EL (cell line): ENCODE results near the gene TTC1.
A peak's percentile ranks its signal among the peaks of the same experiment; 100 is the strongest.

Source experiments
- DNase-seq: peaks from one replicate; pipeline ENCODE4 v3.0.0-alpha.2; 2016

Gene TTC1

DNA sequence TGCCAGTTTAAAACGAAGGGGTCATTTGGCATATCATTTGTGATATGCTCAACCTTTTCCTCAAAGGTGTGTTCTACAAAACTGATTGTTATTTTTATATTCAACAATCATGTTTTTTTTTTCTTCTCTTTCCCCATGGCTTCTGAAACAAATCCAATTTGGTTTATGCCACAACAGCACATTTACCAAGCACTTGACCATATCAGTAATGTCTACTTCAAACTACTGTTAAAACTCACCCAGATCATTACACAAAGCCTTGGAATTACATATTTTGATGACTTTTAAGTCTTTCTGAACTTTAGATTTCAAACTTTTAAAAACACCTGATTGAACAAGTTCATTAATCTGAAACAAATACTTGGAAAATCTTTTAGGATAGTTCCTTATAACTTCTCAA, 81.1 kb downstream of the TTC1 start:
- DNase-seq: no peak

- DNase-seq: no peak
Observed at GRCh38 chr5:160092514-160092913, 83.6 kb downstream of the TTC1 start.

DNA sequence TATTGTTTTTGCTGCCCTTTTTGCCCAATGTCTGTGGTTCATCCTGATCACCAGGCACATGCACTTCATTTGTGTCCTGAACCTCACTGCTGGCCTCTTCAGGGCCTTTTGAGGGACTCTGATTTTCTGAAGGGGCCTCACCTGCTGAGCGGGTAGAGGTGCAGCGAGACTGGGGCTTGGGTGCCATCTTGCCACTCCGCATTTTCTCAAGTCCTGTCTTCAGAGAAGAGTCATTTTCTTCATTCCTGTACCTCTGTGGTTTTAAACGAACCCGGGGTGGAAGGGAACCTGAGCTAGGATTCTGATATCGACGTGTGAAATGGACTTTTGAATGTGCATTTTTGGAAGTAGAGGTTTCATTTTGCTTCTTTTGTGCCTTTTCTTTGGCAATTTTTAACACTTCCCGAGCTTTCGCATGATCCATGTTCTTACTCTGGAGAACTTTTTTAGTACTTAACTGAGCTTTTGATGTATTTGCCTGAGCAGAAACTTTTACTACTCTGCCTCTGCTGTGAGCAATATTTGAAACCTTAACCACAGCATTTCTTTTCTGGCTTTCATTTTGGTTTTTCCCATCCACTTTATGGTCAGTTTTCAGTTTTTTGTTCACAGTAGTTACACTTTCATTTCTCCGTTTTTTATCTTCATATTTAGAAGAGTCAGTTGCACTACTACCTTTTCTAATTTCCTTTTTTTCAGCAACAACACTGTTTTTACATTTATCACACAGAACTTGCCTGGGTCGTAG, 84.2 kb downstream of the TTC1 start:
- DNase-seq: no peak

DNA sequence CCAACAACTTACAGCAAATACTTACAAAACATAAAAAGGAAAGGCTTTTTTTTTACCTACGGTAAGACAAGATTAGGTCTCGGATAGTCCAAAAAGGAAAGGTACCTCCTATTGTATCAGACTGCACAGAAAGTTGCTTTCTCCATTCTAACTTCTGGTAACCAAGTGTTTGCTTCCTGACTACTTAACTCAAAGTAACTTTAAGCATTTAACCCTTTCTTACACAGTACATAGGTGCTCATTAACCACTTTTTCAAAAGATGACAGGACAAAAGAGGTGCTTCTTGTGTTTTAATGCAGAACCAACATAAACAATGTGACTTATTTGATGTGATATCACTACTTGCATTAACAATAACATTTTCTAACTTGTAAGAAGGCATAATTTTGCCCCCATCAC, 87.2 kb downstream of the TTC1 start:
- DNase-seq: no peak

GRCh38 chr5:160097991-160098390, 89.1 kb downstream of the TTC1 start:
- peak; percentile 9 for DNase-seq

DNA sequence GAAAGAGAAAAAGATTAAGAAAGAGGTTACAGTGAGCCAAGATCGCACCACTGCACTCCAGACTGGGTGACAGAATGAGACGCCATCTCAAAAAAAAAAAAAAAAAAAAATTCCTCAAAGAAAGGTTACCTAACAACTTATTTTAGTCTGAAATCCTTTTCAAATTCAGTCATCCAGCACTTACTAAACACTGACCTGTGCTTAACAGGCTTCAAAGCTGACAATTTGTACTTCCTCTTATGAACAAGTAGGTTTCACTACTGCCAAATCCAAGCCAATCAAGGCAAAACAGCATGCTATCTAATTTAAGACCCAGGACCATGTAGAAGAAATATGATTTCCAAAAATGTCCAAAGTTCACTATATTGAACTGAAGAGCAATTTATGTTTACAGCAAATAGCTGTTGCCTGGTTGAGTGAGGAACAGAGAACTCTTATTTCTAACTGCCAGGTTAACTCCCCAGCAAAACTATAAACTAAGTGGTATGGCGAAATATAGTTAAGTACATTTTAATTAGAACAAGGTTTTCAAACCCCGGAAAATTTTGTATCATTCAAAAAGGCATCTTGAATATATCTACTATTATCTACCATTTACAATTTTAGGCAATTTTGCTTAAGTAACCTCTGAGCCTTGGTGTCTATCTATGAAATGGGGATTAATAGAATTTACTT, 96.9 kb downstream of the TTC1 start:
- DNase-seq: no peak

DNA sequence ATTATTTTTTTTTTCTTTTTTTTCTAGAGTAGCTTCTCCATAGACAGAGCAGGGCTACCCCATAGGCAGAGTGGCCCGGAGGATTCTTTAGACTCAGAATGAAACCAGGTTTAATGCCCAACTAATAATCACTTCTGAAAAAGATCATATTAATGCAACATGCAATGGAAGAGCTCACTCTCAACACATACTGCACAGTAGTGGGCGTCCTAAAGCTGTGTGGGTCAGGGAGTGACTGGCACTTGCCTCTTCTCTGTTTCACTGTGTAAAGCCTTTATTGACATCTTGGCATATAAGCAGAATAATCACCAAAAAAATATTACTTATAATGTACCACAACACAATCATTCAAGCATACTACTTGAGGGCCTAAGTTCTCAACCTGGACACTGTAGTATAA, 99.2 kb downstream of the TTC1 start:
- no peak for DNase-seq
